AG04449 (cell line): Measurements from ENCODE around the gene CLCN7.

Experiments used
- CTCF ChIA-PET: fragments of 350-600 bp; formaldehyde crosslinking; extraction: SDS; loops from one replicate; lab custom pipeline; 2021; ENCODE audit warnings: antibody characterized with exemption; lab: Yijun Ruan, JAX
- POLR2A ChIA-PET: fragments of 400-600, 350-600 bp; formaldehyde crosslinking; extraction: SDS; loops from one replicate; lab custom pipeline; 2020; ENCODE audit warnings: antibody characterized with exemption, inconsistent platforms; lab: Yijun Ruan, JAX
- DNase-seq: peaks from one replicate; pipeline ENCODE4 v3.0.0-alpha.2; 2010; ENCODE audit warnings: low read depth, low spot score
- H3K4me3 ChIP-seq: 2 replicates; pipeline ENCODE4 v1.5.1; 2011; ENCODE audit warnings: low read depth, mild to moderate bottlenecking, control low read depth, low read length
- TF ChIP-seq, protein P1 (sequence below): IDR thresholded peaks from one replicate; pipeline ENCODE4 v1.5.1; 2011; ENCODE audit warnings: mild to moderate bottlenecking, moderate library complexity, low read length, control low read depth, inconsistent platforms; ENCODE audit not compliant: insufficient read depth; ENCODE audit errors: missing control alignments

Gene CLCN7

DNA sequence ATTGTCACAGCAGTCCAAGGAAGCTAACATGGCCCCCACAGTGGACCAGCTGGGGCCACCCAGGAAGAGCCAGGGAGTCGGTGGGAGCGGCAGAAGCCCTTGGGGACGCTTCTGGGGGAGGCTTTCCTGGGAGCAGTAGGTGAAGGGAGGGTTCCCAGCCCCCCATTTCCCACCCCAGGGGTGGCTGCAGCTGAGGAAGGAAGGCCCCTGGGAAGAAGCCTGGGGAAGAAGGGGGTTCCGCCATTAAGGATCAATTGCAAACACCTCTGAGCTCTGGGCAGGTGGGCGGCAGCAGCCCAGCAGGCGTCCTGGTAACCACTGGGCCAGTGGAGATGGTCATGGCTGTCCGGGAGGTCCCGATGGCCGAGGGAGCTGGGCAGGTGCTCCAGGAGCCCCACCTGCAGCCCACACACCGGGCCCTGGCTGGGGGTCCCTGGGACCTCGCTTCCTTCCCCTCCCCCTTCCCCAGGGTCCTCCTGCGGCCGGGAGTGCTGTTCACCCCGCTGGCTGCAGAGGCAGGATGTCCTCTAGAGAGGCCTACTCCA, 44.5 kb downstream of the CLCN7 start:
- POLR2A ChIA-PET, result no interaction called here
- TF ChIP-seq, protein P1, sequence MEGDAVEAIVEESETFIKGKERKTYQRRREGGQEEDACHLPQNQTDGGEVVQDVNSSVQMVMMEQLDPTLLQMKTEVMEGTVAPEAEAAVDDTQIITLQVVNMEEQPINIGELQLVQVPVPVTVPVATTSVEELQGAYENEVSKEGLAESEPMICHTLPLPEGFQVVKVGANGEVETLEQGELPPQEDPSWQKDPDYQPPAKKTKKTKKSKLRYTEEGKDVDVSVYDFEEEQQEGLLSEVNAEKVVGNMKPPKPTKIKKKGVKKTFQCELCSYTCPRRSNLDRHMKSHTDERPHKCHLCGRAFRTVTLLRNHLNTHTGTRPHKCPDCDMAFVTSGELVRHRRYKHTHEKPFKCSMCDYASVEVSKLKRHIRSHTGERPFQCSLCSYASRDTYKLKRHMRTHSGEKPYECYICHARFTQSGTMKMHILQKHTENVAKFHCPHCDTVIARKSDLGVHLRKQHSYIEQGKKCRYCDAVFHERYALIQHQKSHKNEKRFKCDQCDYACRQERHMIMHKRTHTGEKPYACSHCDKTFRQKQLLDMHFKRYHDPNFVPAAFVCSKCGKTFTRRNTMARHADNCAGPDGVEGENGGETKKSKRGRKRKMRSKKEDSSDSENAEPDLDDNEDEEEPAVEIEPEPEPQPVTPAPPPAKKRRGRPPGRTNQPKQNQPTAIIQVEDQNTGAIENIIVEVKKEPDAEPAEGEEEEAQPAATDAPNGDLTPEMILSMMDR, result no peak

DNA sequence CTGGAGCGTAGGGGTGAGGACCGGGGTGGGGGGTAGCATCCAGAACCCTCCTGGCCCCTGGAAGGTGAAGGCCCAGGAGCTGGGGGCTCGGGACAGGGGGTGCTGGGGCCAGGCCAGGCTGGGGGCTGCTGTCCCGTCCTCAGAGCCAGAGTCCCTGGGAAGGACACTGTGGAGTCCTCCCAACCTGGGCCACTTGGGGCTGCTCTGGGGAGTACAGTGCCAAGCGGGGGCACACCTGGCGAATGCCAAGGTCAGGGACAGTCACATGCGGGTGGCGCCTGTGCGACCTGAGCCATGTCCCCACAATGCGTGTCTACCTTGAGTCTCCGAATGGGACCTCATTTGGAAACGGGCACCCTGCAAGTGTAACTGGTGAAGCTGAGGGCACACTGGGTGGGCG, 45.2 kb downstream of the CLCN7 start:
- DNase-seq, result no peak
- ChIA-PET CTCF (no interaction called here), POLR2A (no interaction called here)
- TF ChIP-seq, protein P1, result no peak
- no peak overlapping the region for H3K4me3 ChIP-seq

More for the DNA sequence above, 44.5 kb downstream of the CLCN7 start:
- no peak overlapping the region for H3K4me3 ChIP-seq
- CTCF ChIA-PET, result no interaction called here
- no peak for DNase-seq

- TF ChIP-seq, protein P1, result no peak
- no peak overlapping the region for H3K4me3 ChIP-seq
- POLR2A ChIA-PET, result no interaction called here
- DNase-seq, result no peak
- CTCF ChIA-PET, result interaction anchor here (1.4 to 1.5 kb wide), 2 partner anchors 9 to 17 kb away, joined by 3 to 5 read pairs; no protein-coding TSS in a partner anchor
These were observed 45.8 kb downstream of the CLCN7 start for GRCh38 chr16:1429012-1429411.

GRCh38 chr16:1428511-1428910, 46.3 kb downstream of the CLCN7 start:
- CTCF ChIA-PET, result interaction anchor here (1.4 to 1.5 kb wide), 2 partner anchors 10 to 18 kb away, joined by 3 to 5 read pairs; no protein-coding TSS in a partner anchor
- TF ChIP-seq, protein P1, result peak; percentile 65
- no peak overlapping the region for H3K4me3 ChIP-seq
- POLR2A ChIA-PET, result no interaction called here
- no peak for DNase-seq

GRCh38 chr16:1427473-1428461, 47.1 kb downstream of the CLCN7 start:
- CTCF ChIA-PET, result interaction anchor here (1.4 to 1.5 kb wide), 2 partner anchors 11 to 18 kb away, joined by 3 to 5 read pairs; no protein-coding TSS in a partner anchor

More at GRCh38 chr16:1427473-1428461, 47.1 kb downstream of the CLCN7 start:
- DNase-seq, result no peak
- POLR2A ChIA-PET, result no interaction called here
- TF ChIP-seq, protein P1, result no peak
- H3K4me3 ChIP-seq, result no peak overlapping the region
